Stimulated activated CD4-positive, alpha-beta T cell treated with anti-CD3 and anti-CD28 coated beads, Interleukin-15, amount 100 ng/mL, for 24 hours (primary cell): ENCODE measurements around the gene TMEM107.

ENCODE experiments used
- DNase-seq: peaks from one replicate; pipeline ENCODE4 v3.0.0-alpha.2; 2020

Gene TMEM107

DNA sequence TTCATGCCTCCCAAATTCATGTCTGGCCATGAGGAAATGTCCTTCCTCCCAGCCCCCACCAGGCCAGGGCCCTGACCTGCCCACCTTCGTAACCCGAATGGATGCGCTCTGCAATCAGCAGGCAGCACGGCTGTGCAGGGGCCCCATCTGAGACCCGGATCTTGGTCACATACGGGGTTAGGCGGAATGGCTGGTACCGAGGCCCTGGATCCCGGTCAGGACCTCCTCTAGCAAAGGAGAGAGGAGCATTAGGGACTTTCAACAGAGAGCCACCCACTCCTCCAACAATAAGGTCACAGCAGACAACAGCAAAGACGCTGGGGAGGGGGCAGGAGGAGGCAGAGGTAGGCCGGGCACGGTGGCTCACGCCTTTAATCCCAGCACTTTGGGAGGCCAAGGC is 27.6 kb downstream of the TMEM107 start:
- no peak for DNase-seq

DNA sequence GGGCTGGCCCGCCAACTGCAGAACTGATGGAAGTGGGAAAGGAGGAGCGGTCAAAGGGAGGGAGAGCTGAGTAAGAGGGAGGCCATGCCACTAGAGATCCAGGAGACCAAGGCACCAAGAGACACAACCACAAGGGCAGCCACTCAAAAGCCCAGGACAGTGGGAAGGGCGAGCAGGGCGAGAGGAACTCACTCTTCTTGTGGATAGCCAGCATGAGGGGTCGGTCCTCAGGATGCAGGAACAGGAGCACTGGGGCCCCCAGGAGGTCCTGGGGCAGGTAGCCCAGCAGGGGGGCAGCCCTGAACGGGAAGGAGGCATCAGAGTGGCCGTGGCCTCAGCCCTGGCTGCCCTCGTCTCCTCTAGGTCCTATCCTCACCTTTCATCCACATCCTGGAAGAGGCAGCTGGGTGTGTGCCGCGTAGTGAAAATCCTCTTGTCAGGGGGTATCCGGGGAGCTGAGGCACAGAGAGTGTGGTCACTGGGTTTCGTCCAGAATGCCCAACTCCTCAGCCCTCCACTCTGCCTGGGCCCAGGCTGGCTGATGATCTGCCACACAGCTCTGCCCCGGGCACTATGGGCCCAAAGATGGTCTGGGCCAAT is 28.3 kb downstream of the TMEM107 start:
- DNase-seq: no peak

DNA sequence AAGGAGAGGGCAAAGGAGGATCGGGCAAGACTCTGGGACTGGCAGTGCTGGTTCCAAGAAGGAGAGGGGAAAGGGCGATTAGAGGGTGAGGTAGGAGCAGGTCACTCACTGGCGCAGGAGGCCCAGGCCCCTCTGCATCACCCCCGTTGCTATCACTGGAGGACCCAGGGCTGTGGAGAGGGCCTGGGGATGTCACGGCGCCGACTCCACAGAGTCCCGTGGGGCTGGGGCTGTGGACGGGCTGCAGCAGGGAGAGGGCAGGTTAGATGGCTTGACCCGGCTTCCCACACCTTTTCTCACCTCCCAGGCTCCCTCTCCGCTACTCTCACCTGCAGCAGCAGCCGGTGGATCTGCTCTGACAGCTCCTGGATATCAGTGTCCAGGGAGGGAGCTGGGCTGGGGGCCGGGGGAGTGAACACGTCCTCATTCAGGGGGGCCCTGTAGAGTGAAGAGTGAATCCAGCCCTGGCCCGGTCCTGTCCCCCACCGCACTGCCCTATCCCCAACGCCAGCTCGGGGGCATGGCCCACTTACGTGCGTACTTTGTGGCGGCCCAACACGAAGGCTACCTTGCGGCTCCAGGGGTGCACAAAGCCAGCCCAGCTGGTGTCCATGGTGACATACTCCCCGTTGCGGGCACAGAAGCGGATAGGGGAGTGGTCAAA is 28.9 kb downstream of the TMEM107 start:
- no peak for DNase-seq

DNA sequence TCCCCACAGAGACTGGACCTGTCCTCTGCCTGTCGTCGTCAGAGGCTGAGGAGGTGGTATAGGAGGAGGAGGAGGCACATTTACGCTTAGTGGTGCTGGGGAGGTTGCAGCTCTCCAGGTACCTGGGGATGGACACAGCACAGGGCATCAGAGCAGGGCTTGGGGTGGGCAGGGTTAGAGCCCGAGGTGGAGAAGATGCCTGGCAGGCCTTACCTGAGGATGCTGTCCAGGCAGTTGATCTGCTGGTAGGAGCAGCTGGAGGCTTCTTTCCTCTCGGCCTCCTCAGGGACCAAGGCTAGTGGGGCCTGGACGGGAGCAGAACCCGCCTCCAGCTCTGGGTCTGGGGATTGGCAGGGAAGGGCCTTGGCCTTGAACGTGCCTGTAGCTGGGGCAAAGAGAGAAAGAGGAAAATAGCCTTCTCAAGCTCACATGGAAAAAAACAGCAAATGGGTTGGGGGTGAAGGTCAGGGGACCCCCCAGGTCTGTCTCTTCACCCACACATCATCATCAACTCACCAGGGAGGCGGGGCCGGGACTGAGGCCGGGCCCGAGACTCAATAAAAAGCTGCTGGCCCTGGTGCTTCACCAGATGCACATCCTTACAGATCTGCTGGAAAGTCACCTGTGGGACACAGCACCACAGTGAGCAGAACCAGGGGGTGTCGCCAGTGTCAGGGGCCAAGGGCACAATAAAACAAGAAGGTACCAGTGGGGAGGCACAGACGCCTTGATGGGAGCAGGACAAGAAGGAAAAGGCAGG is 29.6 kb downstream of the TMEM107 start:
- DNase-seq: no peak

DNA sequence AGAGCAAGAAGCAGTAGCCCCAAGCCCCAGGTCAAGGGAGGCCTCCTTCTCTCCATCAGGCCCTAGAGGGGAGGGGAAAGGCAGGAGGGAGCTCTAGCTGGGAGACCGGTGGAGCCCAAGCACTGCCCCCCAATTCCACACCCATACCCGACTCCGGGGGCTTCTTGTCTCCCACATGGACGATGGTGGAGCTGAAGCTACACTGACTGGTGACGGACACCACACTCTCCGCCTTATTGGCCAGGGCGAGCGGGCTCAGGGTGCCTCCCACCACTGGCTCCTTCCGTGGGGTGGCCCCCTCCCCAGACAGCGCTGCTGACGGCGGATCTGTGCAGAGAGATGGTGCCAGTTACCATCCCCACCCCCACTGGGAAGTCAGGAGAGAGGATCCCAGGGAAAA is 30.4 kb downstream of the TMEM107 start:
- no peak for DNase-seq

DNA sequence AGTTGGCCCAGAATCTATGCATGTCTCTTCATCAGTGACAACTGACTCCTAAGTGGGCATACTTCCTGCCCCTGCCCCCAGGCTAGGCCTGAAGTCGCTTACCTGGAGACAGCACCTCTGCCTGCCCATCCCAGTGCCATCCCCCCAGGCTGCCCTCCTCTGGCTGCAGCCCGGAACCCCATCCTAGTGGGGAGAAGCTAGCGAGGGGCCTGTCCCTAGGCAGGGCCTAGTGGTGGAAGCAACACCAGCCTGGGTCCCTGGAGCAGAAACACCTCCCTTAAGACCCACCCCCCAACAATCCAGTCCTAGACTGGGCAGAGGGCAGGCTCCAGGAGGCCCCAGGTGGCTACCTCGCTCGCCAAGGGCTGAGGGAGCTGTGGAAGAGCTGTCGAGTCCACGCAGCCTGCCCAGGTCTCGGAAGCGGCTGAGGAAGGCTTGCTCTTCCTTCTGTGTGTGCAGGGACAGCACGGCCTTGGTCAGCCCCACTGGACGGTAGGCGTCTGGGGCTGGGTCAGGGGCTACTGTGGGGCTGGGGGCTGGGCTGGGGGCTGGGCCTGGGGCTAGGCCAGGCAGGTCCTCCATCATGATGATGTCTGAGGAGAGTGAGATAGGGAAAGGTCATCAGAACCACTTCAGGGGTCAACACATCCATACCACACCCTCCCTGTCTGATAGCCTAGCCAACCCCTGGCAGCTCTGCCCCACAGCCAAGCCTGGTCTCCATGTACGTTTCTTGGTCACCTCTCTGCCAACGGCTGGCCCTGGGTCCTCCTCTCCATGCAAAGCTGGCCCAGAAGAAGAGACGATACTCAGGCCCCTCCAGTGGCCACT is 31.6 kb downstream of the TMEM107 start:
- no peak for DNase-seq

DNA sequence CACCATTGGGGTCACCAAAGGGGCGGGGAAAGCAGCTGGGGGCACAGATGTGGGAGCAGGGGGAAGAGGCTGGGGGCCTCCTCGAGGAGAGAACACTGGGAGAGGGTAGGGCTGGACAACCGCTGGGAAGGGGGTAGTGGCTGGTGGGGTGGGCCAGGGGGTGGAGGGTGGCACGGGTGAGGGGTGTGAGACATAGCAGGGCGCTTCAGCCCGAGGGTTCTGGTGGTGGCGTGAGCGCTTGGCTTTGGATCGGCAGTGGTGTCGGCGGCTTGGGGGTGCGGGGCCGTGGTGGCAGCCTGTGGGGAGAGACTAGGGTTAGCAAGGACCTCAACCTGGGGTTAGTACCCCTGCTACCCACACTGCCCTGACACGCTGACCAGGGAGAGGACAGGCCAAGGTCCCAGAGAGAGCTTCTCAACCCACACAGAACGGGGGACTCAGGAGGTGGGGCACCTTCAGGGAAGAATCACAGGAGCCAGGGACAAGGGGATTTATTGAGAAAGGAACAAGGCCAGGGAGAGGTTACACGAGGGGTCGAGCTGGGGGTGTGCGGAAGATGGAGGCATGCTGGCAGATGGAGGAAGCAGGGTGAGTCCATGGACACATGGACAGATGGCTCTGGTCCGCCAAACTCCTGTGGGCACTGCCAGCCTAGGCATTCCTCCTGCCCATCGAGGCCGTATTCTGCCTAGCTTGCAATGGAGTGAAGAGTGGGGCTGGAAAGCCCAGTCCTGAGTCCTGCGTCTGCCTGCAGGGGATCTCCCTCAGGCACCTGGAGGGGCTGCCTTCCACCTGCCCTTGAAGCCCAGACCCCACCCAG is 32.4 kb downstream of the TMEM107 start:
- no peak for DNase-seq

DNA sequence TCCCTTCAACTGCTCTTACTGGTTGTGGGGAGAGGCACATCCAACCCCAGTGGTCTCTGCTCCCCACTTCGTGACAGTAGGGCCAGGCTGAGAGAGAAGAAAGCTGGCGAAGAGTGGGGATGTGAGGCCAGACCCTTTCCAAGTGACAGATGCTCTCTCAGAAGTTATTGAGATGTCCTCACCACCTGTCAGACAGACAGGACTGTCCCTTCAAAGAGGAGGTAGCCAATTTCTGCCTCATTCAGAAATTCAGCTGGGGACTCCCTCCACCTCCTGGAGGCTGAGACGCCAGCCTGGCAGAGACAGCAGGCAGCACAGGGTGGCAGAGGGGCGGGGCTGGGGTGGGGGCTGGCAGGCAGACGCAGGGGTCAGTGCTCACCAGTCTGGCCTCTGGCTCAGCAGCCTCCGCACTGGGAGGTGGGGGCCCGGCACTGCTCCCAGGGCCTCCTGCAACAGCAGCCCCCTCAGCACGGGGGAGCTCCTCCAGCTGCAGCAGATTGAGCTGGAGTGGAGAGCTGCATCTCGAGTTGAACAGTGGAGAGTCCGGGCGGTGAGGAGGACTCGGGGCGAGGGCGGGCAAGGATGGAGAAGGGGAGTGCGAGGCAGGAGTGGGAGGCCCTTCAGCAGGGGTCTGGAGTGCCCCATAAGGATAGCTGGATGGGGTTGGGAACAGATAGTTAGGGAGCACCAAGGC is 33.1 kb downstream of the TMEM107 start:
- DNase-seq: no peak

DNA sequence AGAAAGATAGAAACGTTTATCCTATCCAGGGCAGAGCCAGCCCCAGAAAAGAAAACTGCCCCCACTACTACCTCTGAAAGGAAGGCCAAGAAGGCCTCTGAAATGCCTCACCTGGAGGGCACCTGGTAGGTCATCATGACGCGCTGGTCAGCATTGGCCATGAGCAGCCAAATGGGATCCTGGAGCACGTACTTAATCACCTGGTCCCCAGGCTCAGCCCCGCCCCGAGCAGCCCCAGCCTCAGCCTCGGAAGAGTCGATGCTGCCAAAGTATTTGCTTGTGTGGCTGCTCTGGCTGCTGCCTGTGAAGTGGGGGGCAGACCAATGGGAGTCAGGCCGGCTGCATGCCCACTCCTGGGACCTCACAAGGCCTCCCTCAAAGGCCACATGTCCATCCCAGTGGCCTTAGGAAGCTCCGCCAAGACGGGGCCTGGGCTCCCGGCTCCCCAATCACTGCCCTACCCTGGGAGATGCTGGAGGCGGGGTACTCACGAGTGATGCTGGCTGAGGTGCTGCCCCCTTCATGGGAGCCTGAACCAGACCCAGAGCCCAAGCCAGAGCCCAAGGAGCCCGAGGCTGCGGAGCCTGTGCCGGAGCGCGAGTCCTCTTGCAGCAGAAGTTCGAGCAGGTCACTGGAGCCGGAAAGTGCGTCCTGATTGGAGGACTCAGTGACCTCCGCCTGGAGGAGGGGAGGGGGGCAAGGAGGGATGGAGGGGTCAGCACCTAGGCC is 33.9 kb downstream of the TMEM107 start:
- DNase-seq: no peak

DNA sequence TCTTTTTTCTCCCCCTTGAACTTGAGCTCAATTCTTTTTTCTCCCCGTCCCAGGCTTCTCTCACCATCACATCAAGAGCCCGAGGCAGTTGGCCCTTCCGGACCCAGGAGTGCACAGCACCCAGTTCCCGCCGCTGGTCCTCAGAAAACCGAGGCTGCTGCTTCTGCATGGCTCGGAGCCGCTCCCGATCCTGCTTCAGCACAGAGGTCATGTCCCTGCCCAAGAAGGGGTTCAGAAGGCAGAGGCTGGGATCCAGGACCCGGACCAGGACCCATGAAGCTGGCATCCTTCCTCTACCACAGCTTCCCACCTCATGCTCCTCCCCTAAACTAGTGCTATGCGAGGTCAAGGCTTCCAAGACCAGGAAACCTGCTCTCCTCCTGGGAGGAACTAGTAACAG is 34.4 kb downstream of the TMEM107 start:
- DNase-seq: no peak

DNA sequence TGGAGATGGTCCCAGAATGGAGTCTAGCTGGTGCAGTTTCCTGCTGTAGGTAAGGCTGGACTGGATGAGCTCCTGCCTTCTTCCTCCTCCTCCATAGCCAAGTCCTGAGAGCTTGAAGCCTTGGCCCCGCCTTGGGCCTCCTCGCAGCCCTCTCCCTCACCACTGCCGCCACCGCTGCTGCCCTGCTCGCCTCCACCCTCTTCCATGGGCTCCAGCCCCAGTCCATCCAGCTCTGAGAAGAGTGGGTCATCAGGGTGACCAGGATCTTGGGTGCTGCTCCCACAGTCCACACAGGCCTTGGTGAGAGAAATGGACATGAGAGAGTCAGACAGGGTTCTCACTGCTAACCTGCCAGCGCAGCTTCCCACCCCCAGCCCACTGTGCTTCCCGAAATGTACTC is 35.1 kb downstream of the TMEM107 start:
- DNase-seq: no peak

DNA sequence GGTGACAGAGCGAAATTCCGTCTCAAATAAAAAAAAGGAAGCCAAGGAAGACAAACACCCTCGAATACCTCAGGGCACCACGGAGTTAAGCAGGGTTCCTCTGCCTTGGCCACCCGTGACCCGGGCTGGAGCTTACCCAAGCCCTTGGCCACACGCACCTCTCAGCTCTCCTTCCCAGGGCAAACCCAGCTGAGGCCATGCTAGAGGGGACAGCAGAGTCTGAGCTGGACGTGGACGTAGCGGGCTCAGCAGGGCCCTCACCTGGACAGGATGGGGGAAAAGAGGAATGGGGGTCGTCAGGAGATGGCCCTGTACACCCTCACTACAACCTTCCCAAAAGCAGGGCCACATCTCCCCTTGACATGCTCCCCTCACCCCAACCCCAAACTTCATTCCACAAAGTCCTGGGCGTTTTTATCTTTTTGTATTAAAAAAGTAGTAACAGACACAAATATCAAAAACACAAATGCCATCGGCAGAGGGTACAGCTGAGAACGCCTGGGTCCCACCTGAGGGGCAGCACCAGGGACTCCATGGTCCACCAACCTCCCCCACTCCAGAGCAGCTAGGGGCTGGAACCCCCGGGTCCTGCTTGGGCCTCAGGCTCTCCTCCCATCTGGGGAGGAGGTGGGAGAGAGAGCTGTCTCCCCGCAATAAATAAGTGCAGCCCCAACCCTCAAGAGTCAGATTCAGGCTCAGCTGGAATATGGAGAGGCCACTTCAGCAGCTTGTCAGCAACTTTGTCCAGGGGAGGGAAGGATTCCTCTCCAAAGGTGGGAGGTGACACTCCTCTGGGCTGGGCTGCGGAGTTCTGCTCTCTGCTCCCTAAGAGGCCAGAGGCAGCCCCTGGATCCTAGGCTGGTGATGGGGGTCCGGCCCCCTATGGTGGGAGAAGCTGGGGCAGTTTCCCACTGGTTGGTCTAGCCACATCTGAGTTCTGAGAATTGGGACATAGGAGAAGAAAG is 35.8 kb downstream of the TMEM107 start:
- DNase-seq: no peak

DNA sequence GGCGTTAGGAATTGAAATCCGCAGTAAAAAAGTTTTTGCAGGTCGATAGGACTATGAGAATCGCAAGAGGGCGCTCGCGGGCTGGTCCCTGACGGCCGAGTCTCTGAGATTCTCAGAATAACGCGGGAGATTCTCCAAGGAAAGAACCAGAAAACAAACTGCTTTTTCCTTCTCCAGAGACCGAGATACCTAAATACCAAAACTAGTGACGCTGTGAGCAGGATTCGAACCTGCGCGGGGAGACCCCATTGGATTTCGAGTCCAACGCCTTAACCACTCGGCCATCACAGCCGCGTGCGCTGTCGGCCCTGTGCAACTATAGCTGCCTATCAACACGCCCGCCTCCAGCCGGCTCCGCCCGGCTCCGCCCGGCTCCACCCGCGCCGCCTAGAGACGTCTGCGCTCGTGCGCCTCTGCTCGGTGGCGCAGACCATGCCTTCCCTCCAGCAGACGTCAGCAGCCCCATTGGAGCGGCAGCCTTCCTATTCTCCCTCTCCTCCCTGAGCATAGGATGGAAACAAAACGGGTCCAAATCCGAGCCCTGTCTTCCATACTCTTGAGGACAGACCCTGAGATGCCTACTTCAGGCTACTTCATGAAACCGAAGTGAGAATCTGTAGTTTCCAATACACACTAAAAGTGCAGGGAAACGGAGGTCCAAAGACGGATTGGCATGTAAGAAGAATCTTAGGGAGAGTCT is 37.4 kb downstream of the TMEM107 start:
- DNase-seq: peak; percentile 96

DNA sequence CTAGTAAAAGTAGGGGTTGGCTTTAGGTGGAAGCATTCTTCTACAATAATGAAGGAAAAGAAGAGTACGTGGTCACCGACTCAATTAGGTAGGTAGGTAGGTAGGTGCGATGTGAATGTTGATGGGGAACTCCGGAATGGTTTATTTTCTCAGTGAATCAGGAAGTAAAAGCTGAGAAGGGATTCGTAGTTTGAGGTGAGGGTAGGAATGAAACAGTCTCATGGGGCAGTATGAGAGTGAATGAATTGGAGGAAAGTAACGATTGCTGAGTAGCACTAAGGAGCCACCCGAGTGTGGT is 37.9 kb downstream of the TMEM107 start:
- DNase-seq: no peak

DNA sequence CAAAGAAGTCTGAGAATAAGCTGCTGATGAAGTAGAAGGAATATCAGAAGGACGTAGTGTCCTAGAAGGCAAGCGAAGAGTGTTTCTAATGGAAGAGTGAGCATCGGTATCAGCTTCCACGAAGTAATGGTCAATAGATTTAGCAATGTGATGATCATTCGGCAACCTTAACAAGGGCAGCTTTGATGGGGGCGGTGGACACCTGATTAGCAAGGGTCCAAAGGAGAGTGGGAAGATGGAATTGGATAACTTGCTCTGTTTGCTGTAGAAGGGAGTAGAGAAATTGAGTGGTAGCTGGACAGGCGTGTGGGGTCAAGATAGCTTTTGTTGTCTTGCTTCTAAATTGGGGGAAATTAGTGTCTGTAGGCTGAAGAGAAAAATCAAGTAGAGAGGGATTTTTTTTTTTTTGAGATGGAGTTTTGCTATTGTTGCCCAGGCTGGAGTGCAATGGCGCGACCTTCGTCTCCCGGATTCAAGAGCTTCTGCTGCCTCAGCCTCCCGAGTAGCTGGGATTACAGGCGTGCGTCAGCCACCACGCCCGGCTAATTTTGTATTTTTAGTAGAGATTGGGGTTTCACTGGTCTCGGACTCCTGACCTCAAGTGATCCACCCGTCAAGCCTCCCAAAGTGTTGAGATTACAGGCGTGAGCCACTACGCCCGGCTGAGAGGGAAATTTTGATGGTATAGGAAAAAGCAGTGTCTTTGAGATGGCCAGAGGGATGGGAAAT is 38.4 kb downstream of the TMEM107 start:
- DNase-seq: no peak

DNA sequence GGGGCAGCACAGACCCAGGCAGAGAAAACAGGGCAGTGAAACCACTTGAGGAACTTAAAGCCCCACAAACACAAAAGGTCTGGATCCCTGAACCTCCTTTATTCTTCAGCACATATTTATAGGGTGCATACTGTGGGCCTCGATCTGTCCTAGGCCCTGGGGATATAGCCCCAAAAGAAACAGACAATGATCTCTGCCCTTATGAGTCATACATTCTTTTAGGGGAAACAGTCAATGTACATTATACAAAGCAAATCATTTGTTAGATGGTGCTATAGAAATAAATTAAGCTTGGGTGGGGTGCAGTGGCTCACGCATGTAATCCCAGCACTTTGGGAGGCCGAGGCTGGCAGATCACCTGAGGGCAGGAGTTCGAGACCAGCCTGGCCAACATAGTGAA is 42.2 kb downstream of the TMEM107 start:
- DNase-seq: no peak

DNA sequence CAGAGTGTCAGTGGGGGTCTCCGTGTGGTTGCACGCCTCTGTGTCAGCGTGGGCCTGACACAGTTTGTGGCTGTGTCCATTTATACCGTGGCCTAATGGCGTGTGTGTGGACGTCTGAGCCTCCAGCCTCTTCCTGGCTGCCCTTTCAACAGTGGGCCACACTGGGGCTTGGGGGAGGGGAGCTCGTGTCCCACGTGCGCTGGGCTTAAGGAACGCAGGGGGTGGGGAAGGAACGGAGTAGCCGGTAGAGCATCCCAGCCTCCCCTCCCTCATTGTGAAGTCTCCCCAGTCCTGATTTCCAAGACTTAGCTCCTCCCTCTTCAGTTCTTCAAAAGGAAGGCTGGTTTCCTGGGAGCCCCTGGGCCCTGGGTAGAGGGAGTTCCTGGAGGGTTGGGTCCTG is 42.8 kb downstream of the TMEM107 start:
- no peak for DNase-seq

DNA sequence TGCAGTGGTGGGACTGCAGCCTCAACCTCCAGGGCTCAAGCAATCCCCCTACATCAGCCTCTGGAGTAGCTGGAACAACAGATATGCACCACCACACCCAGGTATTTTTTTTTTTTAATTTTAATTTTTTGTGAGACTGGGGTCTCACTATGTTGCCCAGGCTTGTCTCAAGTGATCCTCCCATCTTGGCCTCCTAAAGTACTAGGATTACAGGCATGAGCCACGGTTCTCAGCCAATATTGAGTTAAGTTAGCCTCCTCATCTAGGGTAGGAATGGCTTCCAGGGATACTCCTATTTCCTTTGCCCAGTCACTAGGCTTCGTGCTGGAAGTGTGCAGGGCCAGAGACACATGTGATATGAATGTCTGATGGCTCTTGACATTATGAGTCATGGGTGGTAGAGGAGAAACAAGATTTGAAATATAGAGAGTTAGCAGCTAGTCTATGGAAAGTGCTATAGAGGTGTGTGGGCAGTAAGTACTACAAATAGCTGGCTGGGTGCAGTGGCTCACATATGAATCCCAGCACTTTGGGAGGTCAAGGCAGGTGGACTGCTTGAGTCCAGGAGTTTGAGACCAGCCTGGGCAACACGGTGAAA is 44.2 kb downstream of the TMEM107 start:
- DNase-seq: no peak
